Transverse colon (tissue), 4 donors: Measurements from ENCODE around the gene ELMO3.

ENCODE experiments used
- POLR2AphosphoS5 ChIP-seq, 3 donors: sonication (generic); formaldehyde crosslinking; IDR thresholded peaks; one replicate each; pipeline ENCODE4 v1.6.1; 2016; ENCODE audit warnings: antibody characterized with exemption in 3 of 3
- TF ChIP-seq, protein P1 (sequence below), 5 experiments: fragments of 200-600 bp in 3 of 5; fragments of 450-650 bp in 2 of 5; sonication (generic) in 3 of 5; IDR thresholded peaks; 1 replicate in 2 of 5; 2 replicates in 3 of 5; pipeline ENCODE4 v1.5.1; 2016 to 2017; ENCODE audit warnings: antibody characterized with exemption in 5 of 5, inconsistent platforms in 3 of 5, mild to moderate bottlenecking in 2 of 5, moderate library complexity in 1 of 5

- TF ChIP-seq, protein P1, sequence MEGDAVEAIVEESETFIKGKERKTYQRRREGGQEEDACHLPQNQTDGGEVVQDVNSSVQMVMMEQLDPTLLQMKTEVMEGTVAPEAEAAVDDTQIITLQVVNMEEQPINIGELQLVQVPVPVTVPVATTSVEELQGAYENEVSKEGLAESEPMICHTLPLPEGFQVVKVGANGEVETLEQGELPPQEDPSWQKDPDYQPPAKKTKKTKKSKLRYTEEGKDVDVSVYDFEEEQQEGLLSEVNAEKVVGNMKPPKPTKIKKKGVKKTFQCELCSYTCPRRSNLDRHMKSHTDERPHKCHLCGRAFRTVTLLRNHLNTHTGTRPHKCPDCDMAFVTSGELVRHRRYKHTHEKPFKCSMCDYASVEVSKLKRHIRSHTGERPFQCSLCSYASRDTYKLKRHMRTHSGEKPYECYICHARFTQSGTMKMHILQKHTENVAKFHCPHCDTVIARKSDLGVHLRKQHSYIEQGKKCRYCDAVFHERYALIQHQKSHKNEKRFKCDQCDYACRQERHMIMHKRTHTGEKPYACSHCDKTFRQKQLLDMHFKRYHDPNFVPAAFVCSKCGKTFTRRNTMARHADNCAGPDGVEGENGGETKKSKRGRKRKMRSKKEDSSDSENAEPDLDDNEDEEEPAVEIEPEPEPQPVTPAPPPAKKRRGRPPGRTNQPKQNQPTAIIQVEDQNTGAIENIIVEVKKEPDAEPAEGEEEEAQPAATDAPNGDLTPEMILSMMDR (IDR thresholded peaks at IDR 0.05) = no peak
- TF ChIP-seq POLR2AphosphoS5 (IDR thresholded peaks at IDR 0.05) = no peak
These were observed 38.7 kb downstream of the ELMO3 start for GRCh38 chr16:67237396-67238277.
